Tibial artery (tissue), 4 donors: ENCODE results near the gene NUP133.

Source experiments
- DNase-seq, 2 donors: peaks; one replicate each; pipeline ENCODE4 v3.0.0-alpha.2; 2019
- H3K27ac ChIP-seq, 2 donors: fragments of 200-600 bp; sonication (generic) in 1 of 2; 1 replicate in 1 of 2; 2 replicates in 1 of 2; pipeline ENCODE4 v1.5.1; 2018 to 2019; ENCODE audit warnings: mild to moderate bottlenecking in 1 of 2
- H3K27me3 ChIP-seq, 2 donors: fragments of 200-600 bp; sonication (generic) in 1 of 2; one replicate each; pipeline versions ENCODE4 v1.5.1 to v1.6.0; 2016 to 2019
- H3K36me3 ChIP-seq, 3 donors: fragments of 200-600 bp; sonication (generic) in 2 of 3; one replicate each; pipeline ENCODE4 v1.5.1; 2016 to 2019; ENCODE audit warnings: mild to moderate bottlenecking in 2 of 3
- H3K4me1 ChIP-seq, 4 donors: fragments of 200-600 bp; sonication (generic) in 2 of 4; 1 replicate in 3 of 4; 2 replicates in 1 of 4; pipeline ENCODE4 v1.5.1; 2016 to 2019
- H3K4me3 ChIP-seq, 2 donors: fragments of 200-600 bp; sonication (generic) in 1 of 2; 1 replicate in 1 of 2; 2 replicates in 1 of 2; pipeline ENCODE4 v1.5.1; 2018 to 2019; ENCODE audit warnings: mild to moderate bottlenecking in 2 of 2
- H3K9me3 ChIP-seq, 3 donors: fragments of 200-600 bp; sonication (generic) in 1 of 3; one replicate each; pipeline ENCODE4 v1.5.1; 2016 to 2019
- CTCF ChIP-seq, 2 experiments: fragments of 200-600 bp in 1 of 2; fragments of 450-650 bp in 1 of 2; IDR thresholded peaks; one replicate each; pipeline ENCODE4 v1.5.1; 2017 to 2019; ENCODE audit warnings: antibody characterized with exemption in 2 of 2, mild to moderate bottlenecking in 1 of 2, moderate library complexity in 1 of 2
- intact Hi-C: fragments of 100-400 bp; cut with DNase I; formaldehyde crosslinking; loops from one replicate; pipeline ENCODE4 v1.15.0; 2023; ENCODE audit warnings: low total_unique reads

NUP133 gene

DNA sequence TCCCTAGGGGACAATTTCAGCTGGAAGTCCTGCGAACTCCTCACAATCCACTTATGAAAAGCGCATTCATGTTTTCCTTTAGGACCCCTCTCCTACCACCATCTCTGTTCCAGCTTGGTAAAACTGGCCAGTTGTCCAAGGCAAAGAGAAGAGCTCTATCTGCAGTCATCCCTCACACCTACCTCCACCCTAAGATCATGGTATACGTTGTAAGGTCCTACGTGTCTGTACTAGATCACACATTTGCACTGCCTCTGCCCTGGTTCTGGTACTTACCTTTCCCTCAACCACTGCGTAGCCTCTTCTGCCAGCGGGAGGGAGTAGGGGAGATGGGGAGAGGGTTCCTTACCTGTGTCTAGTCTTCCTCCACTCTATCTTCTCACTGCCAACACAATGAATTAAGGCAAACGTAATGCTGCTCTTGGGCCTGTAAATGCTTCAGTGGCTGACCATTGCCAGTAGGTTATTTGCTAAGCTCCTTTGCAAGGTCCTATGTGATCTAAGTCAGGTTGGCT lies 739 bp upstream of the NUP133 start:
- H3K4me1 ChIP-seq: peaks cover 0 to 27% (median 16%) of the 10 kb centered on the region in 4 donors
- H3K9me3 ChIP-seq: no peaks in the 10 kb centered on the region
- no peaks in the 10 kb centered on the region for H3K27me3 ChIP-seq
- H3K36me3 ChIP-seq: peaks cover 0 to 12% (median 5%) of the 10 kb centered on the region in 3 donors
- no peak for TF ChIP-seq CTCF (IDR thresholded peaks at IDR 0.05)
- peak overlapping the region; percentile 76 to 94 for H3K4me3 ChIP-seq
- no peak for DNase-seq
- peak overlapping the region; percentile 96 to 97 for H3K27ac ChIP-seq
- intact Hi-C loops: loop anchor here (10.0 kb wide), 1 partner anchor 1424 kb away; the partner anchor contains the start of gene ARF1

GRCh38 chr1:229507502-229507901 lies 639 bp downstream of the NUP133 start:
- no peak for TF ChIP-seq CTCF (IDR thresholded peaks at IDR 0.05)
- no peaks in the 10 kb centered on the region for H3K27me3 ChIP-seq
- peak overlapping the region; percentile 96 to 97 for H3K27ac ChIP-seq
- peak overlapping the region; percentile 76 to 94 for H3K4me3 ChIP-seq
- intact Hi-C loops: loop anchor here (10.0 kb wide), 1 partner anchor 1423 kb away; the partner anchor contains the start of gene ARF1
- no peak for DNase-seq
- H3K4me1 ChIP-seq: peaks cover 0 to 27% (median 16%) of the 10 kb centered on the region in 4 donors
- H3K36me3 ChIP-seq: peaks cover 0 to 18% (median 9%) of the 10 kb centered on the region in 3 donors
- H3K9me3 ChIP-seq: no peaks in the 10 kb centered on the region

GRCh38 chr1:229506633-229507032 lies 1.5 kb downstream of the NUP133 start:
- Histone ChIP-seq H3K4me3 (peak overlapping the region; percentile 76 to 94), H3K36me3 (peaks cover 0 to 22% (median 9%) of the 10 kb centered on the region in 3 donors), H3K4me1 (peaks cover 0 to 27% (median 16%) of the 10 kb centered on the region in 4 donors), H3K27ac (no peak overlapping the region), H3K27me3 (no peaks in the 10 kb centered on the region), H3K9me3 (no peaks in the 10 kb centered on the region)
- no peak for TF ChIP-seq CTCF (IDR thresholded peaks at IDR 0.05)
- DNase-seq: no peak
- intact Hi-C loops: loop anchor here (10.0 kb wide), 1 partner anchor 1422 kb away; the partner anchor contains the start of gene ARF1

- no peaks in the 10 kb centered on the region for H3K4me1 ChIP-seq
- H3K27ac ChIP-seq: no peak overlapping the region
- intact Hi-C loops: no loop called here
- no peaks in the 10 kb centered on the region for H3K27me3 ChIP-seq
- H3K36me3 ChIP-seq: peaks cover 86 to 98% (median 91%) of the 10 kb centered on the region in 3 donors
- no peak for TF ChIP-seq CTCF (IDR thresholded peaks at IDR 0.05)
- H3K9me3 ChIP-seq: no peaks in the 10 kb centered on the region
- DNase-seq: no peak
- H3K4me3 ChIP-seq: no peak overlapping the region
Measured at GRCh38 chr1:229495782-229496181, 12.4 kb downstream of the NUP133 start.

GRCh38 chr1:229487181-229487580 lies 21.0 kb downstream of the NUP133 start:
- no peaks in the 10 kb centered on the region for H3K4me1 ChIP-seq
- H3K27me3 ChIP-seq: no peaks in the 10 kb centered on the region
- H3K27ac ChIP-seq: no peak overlapping the region
- intact Hi-C loops: loop anchor here (10.0 kb wide), 1 partner anchor 822 kb away; no protein-coding TSS in a partner anchor
- H3K36me3 ChIP-seq: peaks cover 68 to 93% (median 90%) of the 10 kb centered on the region in 3 donors
- H3K9me3 ChIP-seq: no peaks in the 10 kb centered on the region
- TF ChIP-seq CTCF (IDR thresholded peaks at IDR 0.05): no peak
- no peak for DNase-seq
- H3K4me3 ChIP-seq: no peak overlapping the region
